GM21576 (cell line): ENCODE data around the gene GAK.

Source experiments
- ATAC-seq: cut with Tn5 transposase; IDR thresholded peaks from one replicate; pipeline ENCODE4 v1.9.1; 2021; ENCODE audit warnings: mild to moderate bottlenecking, moderate library complexity; ENCODE audit not compliant: unreplicated experiment

Gene GAK

GRCh38 chr4:874971-875817, 56.9 kb downstream of the GAK start:
- ATAC-seq = no peak

DNA sequence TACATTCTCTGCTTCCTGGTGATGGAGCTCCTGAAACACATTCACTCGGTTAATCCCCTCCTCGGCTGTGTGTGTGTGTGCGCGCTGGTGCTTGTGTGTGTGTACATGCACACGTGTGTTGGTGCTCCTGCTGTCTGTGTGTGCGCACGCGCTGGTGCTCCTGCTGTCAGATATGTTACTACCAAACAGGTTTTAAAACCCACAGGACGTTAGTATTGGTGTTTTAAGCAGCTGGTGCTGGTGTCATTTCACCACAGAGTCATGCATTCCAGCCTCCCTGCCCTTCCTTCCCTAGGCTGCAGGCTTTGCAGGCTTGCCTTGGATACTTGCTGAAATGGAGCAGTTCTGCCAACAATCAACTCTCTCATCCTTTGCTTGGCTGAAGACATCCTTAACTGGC, 58.1 kb downstream of the GAK start:
- no peak for ATAC-seq

DNA sequence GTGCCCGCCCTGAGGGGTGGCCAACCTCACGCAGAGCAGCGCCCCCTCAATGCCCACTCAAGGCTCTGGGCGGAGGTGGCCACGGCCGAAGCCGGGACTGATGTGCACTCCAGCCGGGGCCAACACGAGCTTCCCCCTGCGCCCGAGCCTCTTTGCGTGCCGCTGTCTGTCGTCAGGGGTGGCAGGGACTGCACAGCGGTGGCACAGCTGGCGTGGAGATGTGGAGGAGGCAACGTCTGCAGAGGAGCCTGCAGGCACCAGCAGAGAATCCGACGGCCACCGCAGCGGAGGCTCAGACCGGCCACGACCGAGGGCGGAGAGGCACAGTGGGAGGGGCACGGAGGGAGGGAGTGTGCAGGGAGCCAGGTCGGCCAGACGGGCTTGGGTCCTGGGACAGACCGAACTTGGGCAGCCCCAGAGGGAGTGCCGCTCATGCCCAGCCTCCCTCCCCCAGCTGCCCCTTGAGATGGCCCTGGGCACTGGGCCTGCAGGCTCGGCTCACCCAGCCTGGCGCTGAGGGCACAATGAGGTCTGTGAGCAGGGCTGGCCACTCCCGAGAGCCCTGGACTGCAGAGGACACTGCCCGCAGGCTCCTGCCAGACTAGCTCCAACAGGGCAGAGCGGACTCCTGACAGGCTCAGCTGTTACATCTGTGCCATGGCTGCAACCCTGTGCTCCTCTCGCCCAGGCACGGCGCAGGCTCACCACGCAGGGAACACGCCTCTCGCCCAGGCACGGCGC, 59.7 kb downstream of the GAK start:
- ATAC-seq = no peak

DNA sequence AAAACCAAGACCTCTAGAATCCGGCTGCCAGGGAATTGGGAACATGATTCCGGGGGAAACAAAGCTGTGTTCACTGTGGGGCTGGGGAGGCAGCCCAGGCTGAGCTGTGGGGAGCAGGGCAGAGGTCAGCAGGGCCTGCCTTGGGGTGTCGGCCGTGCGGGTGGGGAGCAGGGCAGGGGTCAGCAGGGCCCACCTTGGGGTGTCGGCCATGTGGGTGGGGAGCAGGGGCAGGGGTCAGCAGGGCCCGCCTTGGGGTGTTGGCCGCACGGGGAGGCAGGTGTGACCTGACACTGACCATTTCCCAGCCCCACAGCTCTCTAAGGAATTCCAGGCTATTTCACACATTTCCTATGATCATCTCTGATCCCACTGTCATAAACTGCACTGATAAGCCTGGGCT, 60.6 kb downstream of the GAK start:
- ATAC-seq = no peak

DNA sequence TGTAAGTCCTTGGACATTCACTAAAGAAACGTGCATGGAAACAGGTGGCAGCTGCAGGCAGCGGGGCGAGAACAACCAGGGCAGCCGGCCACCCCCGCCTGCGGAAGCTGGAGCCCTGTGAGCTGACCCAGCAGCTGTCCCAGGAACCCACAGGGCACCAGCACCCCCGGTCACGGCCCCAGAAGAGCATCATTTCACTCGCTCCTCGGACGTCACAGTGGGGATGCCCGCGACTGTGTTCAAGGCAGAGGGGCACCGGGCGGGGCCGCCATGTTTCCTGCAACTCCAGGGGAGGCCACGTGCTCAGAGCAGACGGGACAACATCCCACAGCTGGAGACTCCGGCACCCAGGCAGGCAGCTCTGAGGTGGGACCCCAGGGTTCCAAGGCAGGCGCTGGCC, 61.2 kb downstream of the GAK start:
- ATAC-seq = no peak

DNA sequence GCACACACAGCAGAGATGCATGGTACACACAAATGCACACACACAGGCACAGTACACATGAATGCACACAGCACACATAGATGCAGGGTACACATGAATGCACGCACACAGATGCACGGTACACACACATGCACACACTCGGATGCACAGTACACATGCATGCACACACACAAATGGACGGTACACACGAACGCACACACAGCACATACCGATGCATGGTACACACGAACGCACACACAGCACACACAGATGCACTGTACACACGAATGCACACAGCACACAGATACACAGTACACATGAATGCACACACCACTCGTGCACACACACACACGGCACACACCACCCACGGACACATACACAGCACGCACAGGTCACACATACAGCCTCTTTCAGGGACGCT, 62.3 kb downstream of the GAK start:
- no peak for ATAC-seq

GRCh38 chr4:868421-868820, 63.7 kb downstream of the GAK start:
- ATAC-seq = no peak

- no peak for ATAC-seq
These were observed 64.4 kb downstream of the GAK start for GRCh38 chr4:867526-868250.

GRCh38 chr4:866761-867390, 65.2 kb downstream of the GAK start:
- no peak for ATAC-seq

GRCh38 chr4:866068-866760, 65.9 kb downstream of the GAK start:
- no peak for ATAC-seq

DNA sequence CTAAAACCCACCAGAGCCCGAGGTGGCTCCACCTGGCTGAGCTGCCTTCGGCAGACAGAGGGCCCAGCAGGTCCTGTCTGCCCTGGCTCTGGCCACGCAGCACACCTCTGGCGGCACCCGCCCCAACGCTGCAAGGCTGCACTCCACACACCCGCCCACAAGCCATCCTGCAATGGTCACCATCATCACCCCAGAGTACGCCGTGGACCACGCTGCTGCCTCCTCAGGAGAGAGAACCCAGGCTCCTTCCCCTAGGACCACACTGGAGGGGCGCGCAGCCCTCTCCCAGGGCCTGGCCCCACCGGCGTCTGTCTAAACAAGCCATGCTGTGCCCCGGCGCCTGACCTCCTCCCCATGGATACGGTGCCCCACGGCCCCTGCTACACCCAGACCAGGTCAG, 66.5 kb downstream of the GAK start:
- no peak for ATAC-seq

- ATAC-seq = no peak
These were observed 67.0 kb downstream of the GAK start for GRCh38 chr4:865121-865465.

DNA sequence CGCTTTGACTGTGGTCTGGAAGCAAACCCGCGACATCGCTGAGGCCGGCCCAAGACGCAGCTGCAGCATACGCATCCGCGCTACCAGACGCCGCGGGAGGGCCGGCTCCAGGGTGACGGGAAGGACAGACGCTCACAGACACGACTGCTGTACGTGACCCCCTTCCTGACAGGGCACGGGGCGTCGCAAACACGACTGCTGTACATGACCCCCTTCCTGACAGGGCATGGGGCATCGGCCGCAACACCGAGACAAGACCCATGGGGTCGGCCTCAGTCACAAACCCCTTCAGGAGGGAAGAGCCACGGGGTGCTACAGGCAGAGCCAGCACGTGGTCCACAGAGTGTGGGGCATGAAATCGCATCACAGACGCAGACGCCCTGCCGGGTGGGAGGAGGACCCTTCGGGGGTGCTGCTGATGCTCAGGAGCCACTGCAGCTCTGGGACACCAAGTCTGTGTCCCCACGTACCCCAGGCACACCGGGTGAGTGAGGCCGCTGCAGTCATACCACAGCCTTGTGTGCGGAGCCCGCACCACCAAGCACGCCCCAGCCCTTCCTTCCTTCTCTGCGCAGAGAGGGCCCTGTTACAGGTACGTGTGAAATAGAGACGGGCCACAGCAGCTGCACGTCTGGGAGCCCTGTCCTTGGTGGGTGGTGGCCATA, 67.5 kb downstream of the GAK start:
- ATAC-seq = no peak

DNA sequence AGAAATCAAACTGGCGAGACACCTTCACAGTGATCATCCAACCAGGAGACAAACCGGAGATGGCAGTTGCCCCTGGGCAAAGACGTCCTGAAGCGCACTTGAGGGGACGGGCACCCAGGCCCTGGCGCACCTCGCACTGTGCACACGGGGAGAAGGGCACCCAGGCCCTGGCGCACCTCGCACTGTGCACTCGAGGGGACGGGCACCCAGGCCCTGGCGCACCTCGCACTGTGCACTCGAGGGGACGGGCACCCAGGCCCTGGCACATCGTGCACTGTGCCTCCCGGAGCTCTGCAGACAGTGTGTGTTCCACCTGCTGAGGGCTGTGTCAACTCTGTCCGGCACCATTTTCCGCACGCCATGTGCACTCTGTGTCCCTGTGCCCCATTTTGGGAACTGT, 71.6 kb downstream of the GAK start:
- no peak for ATAC-seq

DNA sequence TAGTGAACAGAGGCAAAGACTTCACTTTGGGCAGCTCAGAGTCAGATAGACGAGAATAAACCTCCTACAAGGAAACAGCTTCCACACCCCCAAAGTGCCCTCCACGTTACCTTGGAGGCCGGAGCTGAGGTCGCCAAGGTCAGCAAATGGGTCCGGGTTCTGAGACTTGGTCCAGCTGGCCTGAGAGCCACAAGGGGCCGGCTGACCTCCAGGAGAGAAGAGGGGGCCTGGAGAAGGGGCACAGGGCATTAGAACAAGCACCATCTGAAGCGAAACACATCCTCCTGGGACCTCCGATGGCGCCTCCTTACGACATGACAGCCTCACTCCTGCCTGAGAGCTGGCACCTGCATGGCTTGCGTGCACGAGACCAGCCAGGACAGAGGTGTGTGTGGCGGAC, 72.6 kb downstream of the GAK start:
- ATAC-seq = no peak

GRCh38 chr4:858831-859451, 73.2 kb downstream of the GAK start:
- no peak for ATAC-seq

DNA sequence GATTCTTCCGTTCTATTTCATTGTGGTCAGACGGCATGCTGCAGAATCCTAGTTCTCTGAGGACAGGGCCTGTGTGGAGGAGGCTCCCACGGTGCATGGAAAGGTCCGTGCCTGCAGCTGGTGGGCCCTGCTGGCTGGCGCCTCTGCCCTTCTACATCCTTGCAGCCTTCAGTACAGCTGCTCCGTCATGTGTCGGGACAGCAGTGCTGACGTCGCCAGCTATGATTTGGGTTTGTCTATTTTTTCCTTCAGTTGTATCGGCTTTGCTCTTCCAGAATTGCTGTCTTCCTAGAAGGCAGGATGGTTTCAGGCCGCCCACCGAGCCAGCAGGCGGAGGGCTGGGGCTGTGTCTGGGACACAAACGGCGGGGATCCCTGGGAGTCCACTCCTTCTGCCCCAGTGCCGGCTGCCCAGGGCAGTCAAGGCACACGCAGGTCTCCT, 74.1 kb downstream of the GAK start:
- no peak for ATAC-seq

GRCh38 chr4:857461-857860, 74.7 kb downstream of the GAK start:
- no peak for ATAC-seq

DNA sequence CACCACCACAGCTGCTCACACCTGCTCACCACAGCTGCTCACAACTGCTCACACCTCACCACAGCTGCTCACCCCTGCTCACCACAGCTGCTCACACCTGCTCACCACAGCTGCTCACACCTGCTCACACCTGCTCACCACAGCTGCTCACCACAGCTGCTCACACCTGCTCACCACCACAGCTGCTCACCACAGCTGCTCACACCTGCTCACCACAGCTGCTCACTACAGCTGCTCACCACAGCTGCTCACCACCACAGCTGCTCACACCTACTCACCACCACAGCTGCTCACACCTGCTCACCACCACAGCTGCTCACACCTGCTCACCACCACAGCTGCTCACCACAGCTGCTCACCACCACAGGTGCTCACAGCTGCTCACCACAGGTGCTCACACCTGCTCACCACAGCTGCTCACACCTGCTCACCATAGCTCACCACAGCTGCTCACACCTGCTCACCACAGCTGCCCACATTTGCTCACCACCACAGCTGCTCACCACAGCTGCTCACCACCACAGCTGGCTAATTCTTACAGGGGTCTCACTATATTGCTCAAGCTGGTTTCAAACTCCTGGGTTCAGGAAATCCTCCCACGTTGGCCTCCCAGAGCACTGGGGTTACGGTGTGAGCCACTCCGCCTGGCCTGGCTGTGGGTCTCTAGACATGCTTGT, 75.8 kb downstream of the GAK start:
- ATAC-seq = no peak
